Hepatocyte (in vitro differentiated cells): Measurements from ENCODE around the gene CDC42BPG. TPM values are rescaled to one million over a fixed set of nuclear protein-coding genes. Genes with fewer than 3 reads are reported as not detected.

Experiments used
- DNase-seq: peaks from one replicate; pipeline ENCODE4 v3.0.0-alpha.2; 2016; ENCODE audit warnings: low spot score
- H2AFZ ChIP-seq: fragments of 200-600 bp; sonication (generic); 2 replicates; pipeline ENCODE4 v1.6.0; 2016; ENCODE audit warnings: antibody characterized with exemption, mild to moderate bottlenecking
- H3K27ac ChIP-seq: fragments of 200-600 bp; sonication (generic); 2 replicates; pipeline ENCODE4 v1.5.1; 2016; ENCODE audit warnings: mild to moderate bottlenecking
- H3K27me3 ChIP-seq: fragments of 200-600 bp; sonication (generic); 2 replicates; pipeline ENCODE4 v1.6.1; 2016
- H3K36me3 ChIP-seq: fragments of 200-600 bp; sonication (generic); replicated peaks from 2 replicates; pipeline ENCODE4 v1.5.1; 2016; ENCODE audit warnings: low read depth; ENCODE audit not compliant: insufficient read depth
- H3K4me1 ChIP-seq: fragments of 200-600 bp; sonication (generic); 2 replicates; pipeline ENCODE4 v1.5.1; 2016; ENCODE audit warnings: mild to moderate bottlenecking, moderate library complexity; ENCODE audit not compliant: insufficient read depth
- H3K4me2 ChIP-seq: fragments of 200-600 bp; sonication (generic); 2 replicates; pipeline ENCODE4 v1.6.0; 2016
- H3K4me3 ChIP-seq: fragments of 200-600 bp; sonication (generic); 2 replicates; pipeline ENCODE4 v1.5.1; 2016; ENCODE audit warnings: mild to moderate bottlenecking
- H3K79me2 ChIP-seq: fragments of 200-600 bp; sonication (generic); 2 replicates; pipeline ENCODE4 v1.6.0; 2017; ENCODE audit warnings: mild to moderate bottlenecking
- H3K9me2 ChIP-seq: fragments of 200-600 bp; sonication (generic); replicated peaks from 2 replicates; pipeline ENCODE4 v1.6.0; 2017; ENCODE audit warnings: mild to moderate bottlenecking; ENCODE audit not compliant: insufficient read depth
- H3K9me3 ChIP-seq: fragments of 200-600 bp; sonication (generic); 2 replicates; pipeline ENCODE4 v1.5.1; 2016; ENCODE audit warnings: low read depth, mild to moderate bottlenecking
- H4K20me1 ChIP-seq: fragments of 200-600 bp; sonication (generic); 2 replicates; pipeline ENCODE4 v1.6.0; 2016; ENCODE audit warnings: mild to moderate bottlenecking; ENCODE audit not compliant: insufficient read depth, poor library complexity, severe bottlenecking
- CTCF ChIP-seq: fragments of 200-600 bp; sonication (generic); IDR thresholded peaks from 2 replicates; pipeline ENCODE4 v1.5.1; 2016; ENCODE audit warnings: antibody characterized with exemption, mild to moderate bottlenecking; ENCODE audit not compliant: poor library complexity
- EZH2 ChIP-seq: fragments of 200-600 bp; sonication (generic); IDR thresholded peaks from 2 replicates; pipeline ENCODE4 v1.6.1; 2016; ENCODE audit warnings: antibody characterized with exemption, mild to moderate bottlenecking, borderline replicate concordance
- EZH2phosphoT487 ChIP-seq: fragments of 200-600 bp; sonication (generic); IDR thresholded peaks from one replicate; pipeline ENCODE4 v1.6.1; 2018; ENCODE audit warnings: antibody characterized with exemption, mild to moderate bottlenecking, low read depth, moderate library complexity; ENCODE audit not compliant: unreplicated experiment, severe bottlenecking
- WGBS: methylation state at CpG from one replicate; pipeline ENCODE4 v1.1.6; 2016; ENCODE audit warnings: low lambda C conversion rate; ENCODE audit errors: missing lambda C conversion rate; 5-methylcytosine and 5-hydroxymethylcytosine counted together
- polyA plus RNA-seq: library from polyadenylated mRNA; unstranded; fragments of >200 nt; fragmentation: Nextera tagmentation; extraction: Ambion mirVana; gene quantifications from 2 replicates; pipeline ENCODE4 v1.2.1, GENCODE V29; 2016
- total RNA-seq: library from RNA; depleted of rRNA; stranded (reverse); fragments of >200 nt; gene quantifications from 2 replicates; pipeline ENCODE4 v1.2.3, GENCODE V29; 2014

Gene CDC42BPG
- total and polyA plus RNA-seq, 2 experiments from 2014 or later, result 3.1 to 8.4 TPM

GRCh38 chr11:64835616-64836447 is 8.6 kb downstream of the CDC42BPG start:
- no peaks in the 10 kb centered on the region for H4K20me1 ChIP-seq
- H3K9me3 ChIP-seq, result no peaks in the 10 kb centered on the region
- no peaks in the 10 kb centered on the region for H3K4me1 ChIP-seq
- H3K36me3 ChIP-seq, result no peaks in the 10 kb centered on the region
- no peak overlapping the region for H3K4me2 ChIP-seq
- H3K27ac ChIP-seq, result no peak overlapping the region
- no peak for DNase-seq
- H3K79me2 ChIP-seq, result no peaks in the 10 kb centered on the region
- 93% methylated on average over 14 of the region's 17 CpGs for WGBS
- no peaks in the 10 kb centered on the region for H3K27me3 ChIP-seq
- no peak overlapping the region for H2AFZ ChIP-seq
- H3K4me3 ChIP-seq, result no peak overlapping the region
- TF ChIP-seq EZH2, result no peak
- TF ChIP-seq CTCF, result no peak
- no peak for TF ChIP-seq EZH2phosphoT487
- H3K9me2 ChIP-seq, result no peaks in the 10 kb centered on the region

- Histone ChIP-seq H2AFZ (no peak overlapping the region), H3K79me2 (no peaks in the 10 kb centered on the region), H3K4me3 (no peak overlapping the region), H3K36me3 (no peaks in the 10 kb centered on the region), H3K4me1 (no peaks in the 10 kb centered on the region), H3K4me2 (no peak overlapping the region), H3K27me3 (no peaks in the 10 kb centered on the region), H3K9me3 (no peaks in the 10 kb centered on the region), H4K20me1 (no peaks in the 10 kb centered on the region), H3K27ac (no peak overlapping the region), H3K9me2 (no peaks in the 10 kb centered on the region)
- TF ChIP-seq EZH2phosphoT487 (no peak), CTCF (no peak), EZH2 (no peak)
- WGBS, result 91% methylated on average over 22 of the region's 29 CpGs
- no peak for DNase-seq
These were observed 9.5 kb downstream of the CDC42BPG start for GRCh38 chr11:64834723-64835615.

GRCh38 chr11:64834031-64834722 is 10.3 kb downstream of the CDC42BPG start:
- Histone ChIP-seq H3K79me2 (no peaks in the 10 kb centered on the region), H3K27ac (no peak overlapping the region), H3K4me1 (no peaks in the 10 kb centered on the region), H3K27me3 (no peaks in the 10 kb centered on the region), H4K20me1 (no peaks in the 10 kb centered on the region), H3K4me2 (no peak overlapping the region), H3K4me3 (no peak overlapping the region), H3K9me2 (no peaks in the 10 kb centered on the region), H3K9me3 (no peaks in the 10 kb centered on the region), H3K36me3 (no peaks in the 10 kb centered on the region), H2AFZ (no peak overlapping the region)
- WGBS, result 96% methylated on average over 24 of the region's 25 CpGs
- TF ChIP-seq CTCF (no peak), EZH2phosphoT487 (no peak), EZH2 (no peak)
- no peak for DNase-seq
